SJCRH30 (cell line): ENCODE measurements around the gene CYP8B1. TPM values are rescaled to one million over a fixed set of nuclear protein-coding genes. Genes with fewer than 3 reads are reported as not detected.

Experiments used
- DNase-seq, 2 experiments: peaks; one replicate each; pipeline ENCODE4 v3.0.0-alpha.2; 2015 to 2020
- H3K27ac ChIP-seq: fragments of 250-450 bp; sonication (Bioruptor Pico); 2 replicates; pipeline ENCODE4 v1.5.1; 2020; ENCODE audit warnings: mild to moderate bottlenecking, moderate library complexity
- H3K27me3 ChIP-seq: fragments of 250-450 bp; sonication (Bioruptor Pico); 2 replicates; pipeline ENCODE4 v1.5.1; 2020; ENCODE audit warnings: mild to moderate bottlenecking, moderate library complexity
- H3K36me3 ChIP-seq: fragments of 250-450 bp; sonication (Bioruptor Pico); 2 replicates; pipeline ENCODE4 v1.5.1; 2020; ENCODE audit warnings: mild to moderate bottlenecking, moderate library complexity
- H3K4me1 ChIP-seq: fragments of 250-450 bp; sonication (Bioruptor Pico); 2 replicates; pipeline ENCODE4 v1.5.1; 2020; ENCODE audit warnings: mild to moderate bottlenecking, moderate library complexity
- H3K4me3 ChIP-seq: fragments of 250-450 bp; sonication (Bioruptor Pico); 2 replicates; pipeline ENCODE4 v1.5.1; 2020; ENCODE audit warnings: mild to moderate bottlenecking, moderate library complexity
- H3K9me3 ChIP-seq: fragments of 250-450 bp; sonication (Bioruptor Pico); replicated peaks from 2 replicates; pipeline ENCODE4 v1.5.1; 2020; ENCODE audit warnings: mild to moderate bottlenecking, moderate library complexity
- total RNA-seq: library from RNA; depleted of rRNA; stranded (reverse); fragments of >200 nt; shearing (Covaris generic); gene quantifications from 2 replicates; pipeline ENCODE4 v1.2.3, GENCODE V29; 2014

The CYP8B1 gene
- total RNA-seq, 1 experiment from 2014 or later, result not detected

DNA sequence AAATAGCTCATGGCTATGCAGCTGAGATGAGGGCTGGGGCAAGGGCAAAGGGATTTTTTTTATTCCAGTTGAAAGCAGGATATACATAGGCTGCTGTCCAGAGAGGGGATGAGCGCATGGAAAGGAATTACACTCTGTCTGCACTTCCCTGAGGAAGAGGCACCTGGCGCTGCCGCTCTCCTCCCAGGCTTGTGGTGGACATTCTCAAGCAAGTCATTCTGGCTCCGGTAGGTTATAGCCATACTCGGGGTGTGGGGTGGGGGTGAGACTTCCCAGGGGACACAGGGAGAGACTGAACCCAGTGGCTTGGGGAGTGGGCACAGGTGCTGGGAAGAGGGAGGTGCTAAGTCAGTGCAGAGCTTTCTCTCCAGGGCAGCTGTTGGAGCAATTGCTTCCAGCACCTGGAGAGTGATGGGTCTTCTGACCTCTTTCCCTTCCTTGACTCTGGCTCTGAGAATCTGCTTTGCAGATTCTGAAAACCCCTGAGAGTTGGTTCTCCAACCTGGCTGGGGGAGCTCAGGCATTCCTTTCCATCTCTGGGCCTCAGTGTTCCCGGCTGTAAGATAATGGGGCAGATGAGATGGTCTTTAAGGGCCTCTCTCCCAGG lies 24.3 kb downstream of the CYP8B1 start:
- DNase-seq, result peak; percentile 36 to 52
- H3K4me1 ChIP-seq, result no peaks in the 10 kb centered on the region
- H3K27ac ChIP-seq, result no peak overlapping the region
- H3K4me3 ChIP-seq, result no peak overlapping the region
- no peaks in the 10 kb centered on the region for H3K27me3 ChIP-seq
- H3K36me3 ChIP-seq, result no peaks in the 10 kb centered on the region
- H3K9me3 ChIP-seq, result no peaks in the 10 kb centered on the region

DNA sequence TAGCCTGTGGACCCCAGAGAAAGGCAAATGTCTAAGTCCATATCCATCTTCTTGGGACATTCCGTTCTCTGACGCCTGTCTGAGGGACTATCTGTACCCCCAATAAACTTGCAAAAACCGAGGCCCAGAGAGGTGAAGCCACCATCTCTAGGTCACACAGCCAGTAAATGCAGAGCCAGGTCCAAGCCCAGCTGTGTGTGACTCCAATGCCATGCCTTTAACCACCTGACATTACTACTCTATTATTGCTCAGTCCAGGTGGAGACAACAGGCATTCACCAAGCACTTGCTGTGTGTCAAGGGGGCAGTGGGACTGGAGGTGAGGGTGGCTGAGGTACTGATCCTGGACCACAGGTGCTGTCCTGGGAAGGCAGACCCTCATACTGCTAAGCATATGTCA lies 25.4 kb downstream of the CYP8B1 start:
- Histone ChIP-seq H3K4me1 (no peaks in the 10 kb centered on the region), H3K27ac (no peak overlapping the region), H3K36me3 (no peaks in the 10 kb centered on the region), H3K9me3 (no peaks in the 10 kb centered on the region), H3K27me3 (no peaks in the 10 kb centered on the region), H3K4me3 (no peak overlapping the region)
- no peak for DNase-seq

DNA sequence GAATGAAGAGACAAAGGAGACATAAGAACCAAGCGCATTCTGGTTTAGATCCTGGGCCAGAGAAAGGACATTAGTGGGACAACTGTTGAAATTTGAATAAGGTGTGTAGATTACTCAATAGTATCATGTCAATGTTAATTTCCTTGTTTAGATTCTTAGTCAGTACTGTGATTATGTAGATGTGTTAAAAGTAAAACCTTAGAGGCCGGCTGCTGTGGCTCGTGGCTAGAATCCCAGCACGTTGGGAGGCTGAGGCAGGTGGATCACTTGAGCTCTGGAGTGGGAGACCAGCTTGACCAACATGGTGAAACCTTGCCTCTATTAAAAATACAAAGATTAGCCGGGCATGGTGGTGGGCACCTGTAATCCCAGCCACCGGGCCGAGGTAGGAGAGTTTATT lies 26.7 kb downstream of the CYP8B1 start:
- H3K4me1 ChIP-seq, result no peaks in the 10 kb centered on the region
- no peak overlapping the region for H3K4me3 ChIP-seq
- H3K9me3 ChIP-seq, result no peaks in the 10 kb centered on the region
- H3K36me3 ChIP-seq, result no peaks in the 10 kb centered on the region
- no peaks in the 10 kb centered on the region for H3K27me3 ChIP-seq
- no peak overlapping the region for H3K27ac ChIP-seq
- no peak for DNase-seq

DNA sequence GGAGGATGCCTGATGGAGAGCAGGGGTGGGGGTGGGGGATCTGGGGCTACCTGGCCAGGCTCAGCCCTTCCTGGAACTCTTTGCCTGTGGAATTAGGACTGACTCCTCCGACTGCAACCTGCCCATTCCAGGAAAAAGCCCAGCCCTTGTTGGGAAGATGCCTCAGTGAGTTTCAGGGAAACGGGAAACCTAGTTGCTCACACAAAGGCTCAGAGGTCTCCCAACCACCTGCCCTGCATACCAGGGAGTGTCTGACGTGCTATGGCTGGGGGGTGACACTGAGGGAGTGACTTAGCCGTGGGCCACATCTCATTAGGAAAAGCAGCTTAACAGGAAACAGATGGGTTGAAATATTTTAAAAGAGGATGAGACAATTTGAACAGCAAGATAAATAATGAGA lies 27.9 kb downstream of the CYP8B1 start:
- H3K9me3 ChIP-seq, result no peaks in the 10 kb centered on the region
- H3K4me3 ChIP-seq, result no peak overlapping the region
- no peaks in the 10 kb centered on the region for H3K4me1 ChIP-seq
- DNase-seq, result no peak
- no peaks in the 10 kb centered on the region for H3K27me3 ChIP-seq
- H3K36me3 ChIP-seq, result no peaks in the 10 kb centered on the region
- no peak overlapping the region for H3K27ac ChIP-seq

DNA sequence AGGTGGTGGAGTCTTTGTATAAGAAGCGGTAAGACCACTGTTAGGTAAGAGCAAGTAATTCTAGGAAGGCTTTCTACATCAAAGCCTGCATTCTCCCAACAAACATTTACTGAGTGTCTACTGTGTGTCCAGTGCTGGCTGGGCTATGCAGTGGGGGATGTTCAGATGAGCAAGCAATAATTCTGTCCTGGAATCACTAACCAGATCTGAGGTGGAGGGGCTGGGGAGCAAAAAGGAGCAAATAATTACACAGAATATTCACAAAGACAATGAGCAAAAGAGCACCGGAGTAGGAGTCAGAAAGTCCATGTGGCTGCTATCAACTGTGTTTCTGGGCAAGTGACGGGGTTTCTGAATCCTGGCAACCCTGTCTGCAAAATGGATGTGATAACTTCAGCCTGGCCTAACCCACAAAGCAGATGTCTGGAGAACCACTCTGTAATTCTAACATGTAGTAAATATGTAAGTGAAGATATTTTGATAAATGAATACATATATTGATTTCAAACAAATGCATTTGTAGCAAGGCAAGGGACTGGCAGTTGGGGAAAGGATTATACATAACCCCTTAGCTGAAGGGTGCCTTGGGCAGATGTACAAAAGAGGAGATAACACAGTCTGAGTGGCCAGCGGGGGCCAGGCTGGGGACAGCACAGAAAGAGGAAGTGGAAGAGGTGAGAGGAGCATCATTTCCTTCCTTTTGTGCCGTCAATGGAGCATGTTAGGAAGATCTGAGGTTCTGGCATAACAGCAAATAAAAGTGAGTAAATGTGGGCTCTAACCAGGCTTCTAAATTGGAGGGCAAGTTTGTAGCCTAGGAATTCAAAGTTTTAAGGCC lies 28.8 kb downstream of the CYP8B1 start:
- Histone ChIP-seq H3K4me1 (no peaks in the 10 kb centered on the region), H3K36me3 (no peaks in the 10 kb centered on the region), H3K27ac (no peak overlapping the region), H3K9me3 (no peaks in the 10 kb centered on the region), H3K4me3 (no peak overlapping the region), H3K27me3 (no peaks in the 10 kb centered on the region)
- DNase-seq, result no peak

DNA sequence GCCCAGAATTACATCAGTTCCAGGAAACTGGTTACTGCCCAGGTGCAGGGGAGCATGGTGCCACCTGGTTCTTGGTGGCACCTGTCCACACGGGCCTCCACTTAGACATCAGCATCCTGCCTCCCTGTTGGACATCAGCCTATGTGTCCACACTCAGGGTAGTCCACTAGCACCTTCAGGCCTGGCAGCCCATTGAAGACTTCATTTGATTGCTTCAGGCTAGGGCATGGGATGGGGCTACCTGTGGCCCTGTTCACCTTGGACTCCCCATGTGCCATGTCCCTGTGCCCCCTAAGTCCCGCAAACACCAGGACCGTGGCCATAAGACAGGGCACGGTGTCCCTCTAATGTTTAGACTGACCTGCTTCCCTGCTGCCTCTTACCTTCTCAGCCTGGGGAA lies 30.9 kb downstream of the CYP8B1 start:
- Histone ChIP-seq H3K4me1 (no peaks in the 10 kb centered on the region), H3K27ac (no peak overlapping the region), H3K9me3 (no peaks in the 10 kb centered on the region), H3K4me3 (no peak overlapping the region), H3K36me3 (no peaks in the 10 kb centered on the region), H3K27me3 (no peaks in the 10 kb centered on the region)
- DNase-seq, result no peak

DNA sequence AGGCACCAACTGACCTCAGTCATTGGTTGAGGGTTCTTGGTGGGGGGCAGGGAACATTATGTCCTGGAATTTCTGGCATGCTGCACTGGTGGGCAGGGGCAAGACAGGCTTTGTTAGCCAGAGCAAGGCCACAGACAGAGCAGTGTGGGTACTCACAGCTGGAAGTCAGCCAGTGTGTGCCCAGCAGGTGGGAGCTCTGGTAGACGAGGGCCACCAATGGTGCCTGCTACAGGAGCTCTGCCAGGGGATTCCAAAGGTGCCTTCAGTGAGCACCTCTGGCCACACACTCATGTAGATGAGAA lies 31.3 kb downstream of the CYP8B1 start:
- H3K36me3 ChIP-seq, result no peaks in the 10 kb centered on the region
- H3K4me3 ChIP-seq, result no peak overlapping the region
- no peak for DNase-seq
- H3K27ac ChIP-seq, result no peak overlapping the region
- H3K4me1 ChIP-seq, result no peaks in the 10 kb centered on the region
- H3K9me3 ChIP-seq, result no peaks in the 10 kb centered on the region
- H3K27me3 ChIP-seq, result no peaks in the 10 kb centered on the region

DNA sequence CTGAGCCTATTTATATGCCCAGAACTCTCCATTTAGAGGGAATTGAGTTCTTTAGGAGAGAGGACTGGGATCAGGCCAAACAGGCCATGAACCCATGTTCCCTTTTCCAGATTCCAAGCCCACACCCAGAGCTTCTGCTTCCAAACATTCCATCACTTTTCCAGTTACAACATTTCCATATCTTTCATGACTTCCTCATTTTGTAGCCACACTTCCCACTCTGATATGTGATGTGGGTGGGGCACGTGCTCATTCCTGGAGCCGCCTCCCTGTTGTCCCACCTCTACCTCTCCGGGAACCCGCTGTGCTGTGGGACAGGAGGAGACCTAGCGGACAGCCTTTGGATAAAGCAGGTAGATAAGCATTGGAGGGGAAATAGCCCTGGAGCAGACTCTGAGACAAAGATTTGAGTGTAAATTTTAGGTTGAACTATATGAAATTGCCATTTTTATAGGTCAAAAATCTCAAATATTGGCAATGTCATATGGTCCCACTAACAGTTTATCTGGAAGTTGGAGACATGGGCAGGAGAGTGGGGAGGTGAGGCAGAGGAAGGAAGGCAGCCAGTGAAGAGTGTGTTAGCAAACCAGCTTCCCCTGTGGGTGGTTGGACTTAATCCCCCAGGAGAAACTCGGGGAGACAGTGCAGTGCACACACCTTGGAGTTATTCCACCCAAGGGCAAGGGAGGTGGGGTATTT lies 31.8 kb downstream of the CYP8B1 start:
- Histone ChIP-seq H3K27ac (no peak overlapping the region), H3K4me1 (no peaks in the 10 kb centered on the region), H3K9me3 (no peaks in the 10 kb centered on the region), H3K36me3 (no peaks in the 10 kb centered on the region), H3K4me3 (no peak overlapping the region), H3K27me3 (no peaks in the 10 kb centered on the region)
- no peak for DNase-seq

DNA sequence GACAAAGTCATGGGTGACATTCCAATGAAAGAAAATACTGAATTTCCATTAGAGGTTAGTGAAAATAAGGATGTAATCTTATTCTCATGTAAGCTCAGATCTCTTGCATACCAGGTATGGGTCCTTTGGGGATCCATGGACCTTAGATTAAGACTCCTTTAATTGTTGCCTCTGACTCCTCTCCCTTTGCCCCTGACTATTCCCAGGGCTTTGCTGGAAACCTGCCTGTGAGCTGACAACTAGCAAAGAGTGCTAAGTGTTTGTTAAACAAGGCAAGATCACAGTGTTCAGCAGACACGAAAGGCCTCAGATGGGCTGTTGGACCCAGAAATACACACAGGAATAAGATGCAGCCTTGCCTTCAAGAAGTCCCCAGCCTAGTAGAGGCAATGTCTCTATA lies 34.3 kb downstream of the CYP8B1 start:
- no peaks in the 10 kb centered on the region for H3K9me3 ChIP-seq
- no peaks in the 10 kb centered on the region for H3K36me3 ChIP-seq
- no peak overlapping the region for H3K4me3 ChIP-seq
- H3K27me3 ChIP-seq, result no peaks in the 10 kb centered on the region
- DNase-seq, result no peak
- no peaks in the 10 kb centered on the region for H3K4me1 ChIP-seq
- no peak overlapping the region for H3K27ac ChIP-seq

DNA sequence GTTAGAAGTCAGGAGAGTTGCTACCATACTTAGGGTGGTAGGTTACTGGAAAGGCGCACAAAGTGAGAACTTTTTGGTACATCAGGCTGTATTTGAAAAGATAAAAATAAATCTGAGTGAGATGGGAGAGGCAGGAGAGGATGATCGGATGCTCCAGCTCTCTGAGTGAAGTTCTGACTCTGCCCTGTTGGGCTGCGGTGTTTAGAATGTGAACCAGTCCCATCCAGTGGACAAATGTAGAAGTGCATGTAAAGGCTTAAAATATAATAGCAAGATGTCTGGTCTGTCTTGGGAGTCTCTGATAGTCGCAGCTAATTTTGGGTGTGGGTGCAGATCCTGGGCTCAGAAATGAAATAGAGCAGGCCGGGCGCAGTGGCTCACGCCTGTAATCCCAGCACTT lies 36.1 kb downstream of the CYP8B1 start:
- H3K27ac ChIP-seq, result no peak overlapping the region
- no peaks in the 10 kb centered on the region for H3K9me3 ChIP-seq
- no peaks in the 10 kb centered on the region for H3K27me3 ChIP-seq
- DNase-seq, result peak in 1 of 2 experiments; percentile 46
- no peak overlapping the region for H3K4me3 ChIP-seq
- no peaks in the 10 kb centered on the region for H3K36me3 ChIP-seq
- no peaks in the 10 kb centered on the region for H3K4me1 ChIP-seq

DNA sequence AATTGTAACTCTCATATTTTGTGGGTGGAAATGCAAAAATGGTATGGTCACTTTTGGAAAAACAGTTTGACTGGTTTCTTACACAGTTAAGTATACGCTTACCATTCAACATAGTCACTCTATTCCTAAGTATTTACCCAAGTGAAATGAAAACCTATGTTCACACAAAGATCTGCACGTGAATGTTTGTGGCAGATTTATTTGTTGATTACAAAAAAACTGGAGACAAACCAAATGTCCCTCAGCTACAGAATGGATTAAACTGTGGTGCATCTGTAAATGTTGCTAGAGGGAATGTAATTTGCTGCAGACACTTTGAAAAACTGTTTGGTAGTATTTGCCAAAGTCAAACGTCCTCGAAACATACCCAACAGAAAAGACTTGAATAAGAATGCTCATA lies 37.1 kb downstream of the CYP8B1 start:
- Histone ChIP-seq H3K36me3 (no peaks in the 10 kb centered on the region), H3K4me1 (no peaks in the 10 kb centered on the region), H3K4me3 (no peak overlapping the region), H3K27me3 (no peaks in the 10 kb centered on the region), H3K9me3 (no peaks in the 10 kb centered on the region), H3K27ac (no peak overlapping the region)
- no peak for DNase-seq

DNA sequence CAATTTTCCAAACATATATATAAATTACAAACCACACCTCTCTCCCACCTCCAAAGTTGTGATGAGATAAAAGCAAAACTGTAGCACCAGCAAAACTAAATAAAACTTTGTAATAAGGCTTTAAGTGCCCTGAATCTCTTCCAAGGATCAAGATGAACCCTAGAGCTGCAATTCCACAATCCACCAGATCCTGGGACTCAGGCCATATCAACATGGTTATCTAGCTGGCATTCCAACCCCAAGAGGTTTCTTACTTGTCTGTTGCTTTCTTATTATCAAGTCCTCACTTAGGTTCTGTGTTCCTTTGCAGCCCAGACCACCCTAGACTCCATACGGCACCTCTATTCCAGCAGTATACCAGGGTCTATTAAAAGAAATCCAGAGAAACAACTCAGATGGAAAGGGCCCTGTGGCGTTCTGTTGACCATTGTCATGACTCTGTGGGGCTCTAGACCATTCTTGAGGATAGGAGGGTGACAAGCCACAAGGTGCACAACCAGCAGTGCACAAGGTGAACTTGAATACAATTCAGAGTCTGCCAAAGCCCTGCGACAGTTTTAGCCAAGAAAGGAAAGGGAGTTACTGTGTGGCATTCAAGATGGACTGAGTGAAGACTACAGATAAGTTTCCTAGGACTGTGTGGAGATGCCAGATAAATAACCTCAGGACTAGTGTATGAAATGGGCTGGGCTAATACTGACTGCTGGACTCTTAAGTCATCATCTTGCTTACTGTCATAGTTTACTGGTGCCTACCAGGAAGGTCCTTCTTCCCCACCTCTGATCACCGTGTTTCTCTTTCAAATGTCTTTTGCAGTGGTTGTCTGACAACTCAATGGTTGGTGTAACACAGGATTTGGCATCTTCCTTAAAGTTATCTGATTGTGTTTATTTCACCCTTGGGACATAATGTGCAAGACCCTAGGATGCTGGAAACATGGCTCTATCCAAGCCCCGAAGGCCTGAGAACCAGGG lies 39.2 kb downstream of the CYP8B1 start:
- no peaks in the 10 kb centered on the region for H3K9me3 ChIP-seq
- DNase-seq, result no peak
- no peaks in the 10 kb centered on the region for H3K27me3 ChIP-seq
- H3K4me1 ChIP-seq, result no peaks in the 10 kb centered on the region
- H3K4me3 ChIP-seq, result no peak overlapping the region
- H3K36me3 ChIP-seq, result no peaks in the 10 kb centered on the region
- no peak overlapping the region for H3K27ac ChIP-seq

DNA sequence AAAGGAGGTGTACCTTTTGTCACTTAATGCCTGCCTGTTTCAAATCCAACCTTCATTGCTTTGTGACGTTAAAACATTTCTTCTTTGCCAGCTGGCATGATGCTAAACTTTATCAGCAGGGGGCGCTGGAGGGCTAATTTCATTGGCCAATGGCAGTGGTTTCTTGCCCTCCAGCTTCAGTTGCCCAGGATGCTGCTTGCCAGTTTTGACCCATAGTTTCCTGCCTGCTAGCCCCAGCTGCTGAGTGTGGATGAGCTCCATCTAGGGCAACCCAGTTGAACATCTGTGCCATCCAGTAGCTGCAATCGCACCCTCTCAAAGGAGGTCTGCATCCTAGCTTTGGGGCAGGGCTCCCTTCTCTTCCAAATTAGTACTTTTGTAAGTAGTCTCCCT lies 44.4 kb downstream of the CYP8B1 start:
- no peaks in the 10 kb centered on the region for H3K27me3 ChIP-seq
- no peaks in the 10 kb centered on the region for H3K36me3 ChIP-seq
- H3K4me3 ChIP-seq, result no peak overlapping the region
- peak; percentile 60 to 72 for DNase-seq
- H3K4me1 ChIP-seq, result no peaks in the 10 kb centered on the region
- H3K9me3 ChIP-seq, result no peaks in the 10 kb centered on the region
- no peak overlapping the region for H3K27ac ChIP-seq

DNA sequence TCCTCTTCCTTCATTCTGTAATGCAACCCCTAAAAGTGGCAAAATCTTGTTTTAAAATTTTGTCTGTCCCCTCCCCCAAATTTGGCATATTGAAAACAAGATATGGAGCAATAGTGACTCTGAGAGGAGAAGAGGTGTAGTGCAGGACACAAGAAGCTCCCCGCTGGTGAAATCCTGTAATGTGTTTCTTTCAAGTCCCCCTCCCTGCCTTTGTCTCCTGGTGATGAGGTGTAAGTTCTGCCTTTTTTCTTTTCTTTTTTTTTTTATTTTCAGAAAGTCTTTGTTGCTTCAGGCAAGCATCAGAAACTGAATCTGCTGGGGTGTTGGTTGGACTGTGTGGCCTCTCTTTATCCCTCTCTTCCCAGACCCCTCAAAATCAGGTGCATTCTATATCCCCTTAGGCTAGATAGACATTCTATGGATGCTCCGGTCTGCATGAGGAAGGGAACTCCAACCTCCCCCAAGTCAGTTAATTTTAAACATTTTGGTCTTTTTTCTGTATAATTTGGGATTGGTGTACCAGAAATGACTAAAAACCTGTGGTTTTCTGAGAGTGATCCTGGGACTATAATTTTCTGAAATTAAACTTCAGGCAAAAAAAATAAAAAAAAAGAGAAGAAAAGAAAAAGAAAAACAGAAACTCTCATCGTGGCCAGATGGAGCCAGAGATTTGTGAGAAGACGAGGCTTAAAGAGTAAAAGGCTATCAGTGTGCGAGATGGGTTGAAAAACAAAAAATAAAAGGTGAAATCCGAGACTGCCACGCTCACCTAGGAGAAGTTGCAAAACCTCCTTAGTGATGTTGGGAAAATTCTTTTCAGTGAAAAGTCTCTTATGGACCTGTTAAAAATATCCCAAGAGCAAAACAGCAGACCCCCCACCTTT lies 45.0 kb downstream of the CYP8B1 start:
- H3K4me3 ChIP-seq, result no peak overlapping the region
- no peaks in the 10 kb centered on the region for H3K27me3 ChIP-seq
- peak in 1 of 2 experiments; percentile 10 for DNase-seq
- H3K4me1 ChIP-seq, result no peaks in the 10 kb centered on the region
- H3K27ac ChIP-seq, result no peak overlapping the region
- no peaks in the 10 kb centered on the region for H3K36me3 ChIP-seq
- no peaks in the 10 kb centered on the region for H3K9me3 ChIP-seq
